ENCODE measurements around the gene TEF.
A peak's percentile ranks its signal among the peaks of the same experiment; 100 is the strongest.
"Not testable (repeated sequence)": the region's sequence is repeated elsewhere in the genome, so short reads cannot be mapped to it uniquely, and the experiment has no call there.

TEF gene

GRCh38 chr22:41387341-41387740 lies 5.6 kb downstream of the TEF start:
- no peak for DNase-seq

- no peak for DNase-seq
These were observed 12.2 kb downstream of the TEF start for GRCh38 chr22:41394012-41394356.

GRCh38 chr22:41395531-41396240 lies 13.9 kb downstream of the TEF start:
- DNase-seq: no peak

- no peak for DNase-seq
These were observed 15.5 kb downstream of the TEF start for GRCh38 chr22:41397143-41397811.

- no peak for DNase-seq
These were observed 17.2 kb downstream of the TEF start for GRCh38 chr22:41398921-41399320.

GRCh38 chr22:41401781-41402648 lies 20.3 kb downstream of the TEF start:
- no peak for DNase-seq

- not testable (repeated sequence) for DNase-seq
These were observed 21.1 kb downstream of the TEF start for GRCh38 chr22:41402851-41403250.

- DNase-seq: peak; percentile 33
These were observed 22.0 kb downstream of the TEF start for GRCh38 chr22:41403532-41404318.

GRCh38 chr22:41405588-41405987 lies 23.8 kb downstream of the TEF start:
- no peak for DNase-seq

GRCh38 chr22:41406410-41406809 lies 24.7 kb downstream of the TEF start:
- DNase-seq: no peak

GRCh38 chr22:41407433-41407832 lies 25.7 kb downstream of the TEF start:
- DNase-seq: no peak

GRCh38 chr22:41408665-41409064 lies 26.9 kb downstream of the TEF start:
- DNase-seq: no peak

GRCh38 chr22:41410311-41410751 lies 28.6 kb downstream of the TEF start:
- DNase-seq: no peak

GRCh38 chr22:41411021-41411851 lies 29.5 kb downstream of the TEF start:
- no peak for DNase-seq

- no peak for DNase-seq
These were observed 33.8 kb downstream of the TEF start for GRCh38 chr22:41415554-41415953.

- DNase-seq: no peak
These were observed 36.1 kb downstream of the TEF start for GRCh38 chr22:41417622-41418390.

GRCh38 chr22:41418717-41419116 lies 37.0 kb downstream of the TEF start:
- DNase-seq: no peak

- DNase-seq: no peak
These were observed 44.1 kb downstream of the TEF start for GRCh38 chr22:41425660-41426365.

GRCh38 chr22:41429232-41429950 lies 47.6 kb downstream of the TEF start:
- DNase-seq: no peak

GRCh38 chr22:41429951-41430332 lies 48.2 kb downstream of the TEF start:
- no peak for DNase-seq

Measured in KG1 (cell line).